Inflammatory macrophage treated with lipopolysaccharide for 4 hours (primary cell): Measurements from ENCODE around the gene F2RL2.

Experiments used
- DNase-seq: peaks from one replicate; pipeline ENCODE4 v3.0.0-alpha.2; 2020

F2RL2 gene, protein sequence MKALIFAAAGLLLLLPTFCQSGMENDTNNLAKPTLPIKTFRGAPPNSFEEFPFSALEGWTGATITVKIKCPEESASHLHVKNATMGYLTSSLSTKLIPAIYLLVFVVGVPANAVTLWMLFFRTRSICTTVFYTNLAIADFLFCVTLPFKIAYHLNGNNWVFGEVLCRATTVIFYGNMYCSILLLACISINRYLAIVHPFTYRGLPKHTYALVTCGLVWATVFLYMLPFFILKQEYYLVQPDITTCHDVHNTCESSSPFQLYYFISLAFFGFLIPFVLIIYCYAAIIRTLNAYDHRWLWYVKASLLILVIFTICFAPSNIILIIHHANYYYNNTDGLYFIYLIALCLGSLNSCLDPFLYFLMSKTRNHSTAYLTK

DNA sequence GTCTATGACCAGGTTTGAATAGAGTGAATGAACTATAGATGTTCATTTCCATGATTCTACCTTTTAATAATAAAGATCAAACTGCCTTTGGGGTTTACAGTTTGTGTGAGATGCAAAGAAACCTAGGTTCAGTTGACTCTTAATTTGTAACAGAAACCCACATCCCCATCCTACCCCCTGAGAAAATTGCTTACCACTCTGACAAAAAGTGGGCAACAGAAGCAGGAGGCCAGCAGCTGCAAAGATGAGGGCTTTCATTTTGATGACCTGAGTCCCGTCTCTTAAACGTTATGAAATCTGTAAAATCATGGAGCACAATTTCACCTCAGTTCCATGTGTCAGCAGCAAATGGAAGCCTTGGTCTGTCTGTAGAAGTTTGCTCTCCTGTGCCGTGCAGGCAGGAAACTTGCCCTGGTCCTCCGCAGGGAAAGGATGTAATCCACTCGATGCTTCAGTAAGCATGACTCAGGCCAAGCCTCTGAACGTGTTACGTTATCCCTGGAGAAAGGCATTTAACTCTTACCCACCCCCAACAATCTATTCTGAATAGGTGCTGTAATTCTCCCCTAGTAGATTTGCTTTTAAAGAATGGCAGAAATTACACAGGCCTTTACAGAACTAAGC lies at the start of gene F2RL2:
TSS of gene F2RL2 (minus strand) at position 431 of the 624 bp plus-strand sequence. CDS start at position 258, 173 bp downstream.
- no peak for DNase-seq

- DNase-seq: no peak
Observed at GRCh38 chr5:76672242-76672641, 49.0 kb upstream of the F2RL2 start.

- no peak for DNase-seq
Observed at GRCh38 chr5:76670508-76670907, 47.3 kb upstream of the F2RL2 start.

DNA sequence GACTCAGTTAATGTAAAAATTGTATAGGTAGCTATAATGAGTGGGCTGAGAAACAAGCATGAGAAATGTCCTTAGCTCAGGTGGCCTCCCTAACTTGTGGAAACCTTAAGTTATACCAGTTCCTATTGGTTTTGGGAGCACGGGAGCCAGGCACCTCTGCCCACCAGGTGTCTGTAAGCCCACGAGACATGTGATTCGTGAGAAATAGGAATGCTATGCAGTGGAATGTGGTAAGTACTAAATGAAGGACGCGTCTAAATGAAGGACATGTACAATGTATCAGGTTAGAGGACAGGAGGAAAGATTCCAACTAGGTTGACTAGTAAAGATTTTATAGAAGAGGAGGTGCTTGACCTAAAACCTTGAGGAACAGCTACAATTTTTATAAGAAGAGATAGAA lies 46.0 kb upstream of the F2RL2 start:
- DNase-seq: no peak

GRCh38 chr5:76667495-76667894 lies 44.3 kb upstream of the F2RL2 start:
- no peak for DNase-seq

DNA sequence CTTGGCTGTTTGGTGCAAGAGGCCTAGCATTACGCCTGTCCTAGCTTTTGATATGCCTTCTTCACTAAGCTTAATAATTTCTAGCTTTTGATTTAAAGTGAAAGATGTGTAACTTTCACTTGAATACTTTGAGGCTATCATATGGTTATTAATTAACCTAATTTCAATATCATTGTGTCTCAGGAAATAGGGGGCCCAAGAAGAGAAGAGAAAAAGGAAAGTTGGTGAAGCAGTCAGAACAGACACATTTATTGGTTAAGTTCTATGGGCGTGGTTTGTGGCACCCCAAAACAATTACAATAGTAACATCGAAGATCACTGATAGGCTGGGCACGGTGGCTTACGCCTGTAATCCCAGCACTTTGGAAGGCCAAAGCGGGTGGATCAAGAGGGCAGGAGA lies 40.9 kb upstream of the F2RL2 start:
- no peak for DNase-seq

DNA sequence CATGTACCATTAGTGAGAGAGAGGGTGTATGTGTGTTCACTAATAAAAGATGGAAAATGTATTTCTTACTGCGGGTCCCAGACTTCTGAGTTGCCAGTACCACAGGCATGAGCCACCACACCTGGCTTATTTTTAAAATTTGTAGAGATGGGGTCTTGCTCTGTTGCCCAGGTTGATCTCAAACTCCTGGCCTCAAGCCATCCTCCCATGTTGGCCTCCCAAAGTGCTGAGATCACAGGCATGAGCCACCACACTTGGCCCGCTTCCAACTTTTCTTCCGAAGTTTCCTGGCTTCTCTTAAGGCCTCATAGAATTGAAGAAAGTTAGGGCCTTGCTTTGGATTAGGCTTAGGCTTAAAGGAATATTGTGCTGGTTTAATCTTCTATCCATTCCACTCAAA lies 40.4 kb upstream of the F2RL2 start:
- no peak for DNase-seq

GRCh38 chr5:76662521-76662920 lies 39.3 kb upstream of the F2RL2 start:
- DNase-seq: no peak

- DNase-seq: no peak
Observed at GRCh38 chr5:76660360-76660759, 37.2 kb upstream of the F2RL2 start.

DNA sequence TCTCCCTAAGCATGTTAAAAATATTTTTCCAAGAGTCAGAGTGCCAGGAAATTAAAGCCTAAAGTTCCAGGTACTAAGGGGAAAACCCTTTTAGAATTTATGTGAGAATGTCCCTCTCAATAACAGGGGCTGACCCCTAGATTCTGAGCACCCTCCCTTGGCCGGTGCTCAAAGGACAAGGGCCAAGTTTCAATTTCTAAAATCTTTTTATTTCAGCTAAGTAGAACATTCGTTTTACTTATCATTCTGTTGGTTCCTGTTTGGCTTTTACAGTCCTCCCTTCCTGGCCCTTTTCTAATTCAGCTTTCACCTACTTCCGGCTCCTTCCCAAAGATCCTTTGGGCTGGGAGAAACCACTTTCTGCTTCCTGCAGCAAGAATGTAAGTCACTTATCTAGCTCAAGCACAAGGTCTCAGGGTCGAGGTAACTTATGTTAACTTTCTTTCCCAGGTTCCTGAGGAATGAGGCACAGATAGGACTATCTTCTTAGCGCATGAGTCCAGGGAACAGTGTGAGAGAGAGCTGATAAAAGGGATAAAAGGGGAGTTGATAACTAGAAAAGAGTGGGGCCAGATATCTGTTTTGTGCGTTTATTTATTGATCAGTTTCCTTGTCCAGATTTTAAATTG lies 34.6 kb upstream of the F2RL2 start:
- DNase-seq: no peak

- no peak for DNase-seq
Observed at GRCh38 chr5:76657091-76657490, 33.9 kb upstream of the F2RL2 start.

- no peak for DNase-seq
Observed at GRCh38 chr5:76652809-76653414, 29.7 kb upstream of the F2RL2 start.

- DNase-seq: no peak
Observed at GRCh38 chr5:76649140-76649539, 25.9 kb upstream of the F2RL2 start.

DNA sequence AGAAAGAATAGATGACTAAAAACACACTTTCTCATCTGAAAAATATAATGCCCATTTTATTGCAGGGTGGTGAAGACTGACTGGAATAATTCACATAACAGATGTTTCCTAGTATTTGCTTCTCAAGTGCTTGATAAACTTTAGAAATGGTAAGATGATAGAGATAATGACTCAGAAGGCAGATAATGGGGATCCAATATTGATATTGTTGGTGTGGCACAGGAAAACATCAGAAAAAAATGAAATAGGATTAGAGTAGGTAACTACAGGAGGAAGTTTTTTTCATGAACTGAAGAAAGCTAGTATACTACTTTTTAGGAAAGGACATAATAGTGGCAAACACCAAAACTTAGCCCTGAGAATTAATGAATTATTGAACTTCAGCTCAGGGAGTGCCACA lies 20.2 kb upstream of the F2RL2 start:
- no peak for DNase-seq

- no peak for DNase-seq
Observed at GRCh38 chr5:76642390-76643040, 19.3 kb upstream of the F2RL2 start.

GRCh38 chr5:76641514-76642120 lies 18.4 kb upstream of the F2RL2 start:
- peak; percentile 69 for DNase-seq

DNA sequence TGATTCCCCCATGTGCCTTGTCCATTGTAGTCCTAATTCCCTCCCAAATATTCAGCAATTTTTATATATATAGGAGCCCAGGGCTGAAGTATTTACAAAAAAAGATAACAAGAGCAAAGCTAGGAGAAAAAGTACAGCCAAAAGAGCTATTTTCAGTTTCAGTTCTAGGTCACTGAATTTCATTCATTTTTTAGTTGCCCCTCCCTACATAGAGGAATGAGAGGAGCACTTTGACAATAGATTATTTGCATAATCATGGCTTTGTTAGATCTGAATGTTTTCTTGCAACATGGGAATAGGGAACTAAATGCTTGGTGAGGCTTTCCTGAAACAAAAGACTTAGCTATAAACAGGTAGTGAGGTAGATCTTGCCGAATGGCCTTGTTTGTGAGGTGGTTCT lies 15.3 kb upstream of the F2RL2 start:
- peak; percentile 88 for DNase-seq

- no peak for DNase-seq
Observed at GRCh38 chr5:76637490-76637889, 14.3 kb upstream of the F2RL2 start.

DNA sequence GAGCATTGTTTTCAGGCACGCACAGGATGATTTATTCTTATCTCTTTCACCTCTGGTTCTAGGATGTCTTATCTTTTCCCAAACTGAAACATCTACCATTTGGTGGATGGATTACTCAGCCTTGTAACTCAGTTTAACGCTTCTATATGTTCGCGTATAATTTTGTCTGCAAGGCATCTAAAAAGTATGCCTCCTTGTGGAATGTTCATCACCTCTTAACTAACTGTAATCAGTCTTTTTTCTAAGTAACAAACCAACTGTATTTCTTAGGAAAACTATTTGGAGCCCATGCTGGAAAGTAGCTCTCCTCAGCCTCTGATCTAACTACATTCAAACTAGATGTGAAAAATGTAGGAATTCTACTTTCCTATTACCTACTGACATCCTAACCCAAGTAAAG lies 11.5 kb upstream of the F2RL2 start:
- no peak for DNase-seq

DNA sequence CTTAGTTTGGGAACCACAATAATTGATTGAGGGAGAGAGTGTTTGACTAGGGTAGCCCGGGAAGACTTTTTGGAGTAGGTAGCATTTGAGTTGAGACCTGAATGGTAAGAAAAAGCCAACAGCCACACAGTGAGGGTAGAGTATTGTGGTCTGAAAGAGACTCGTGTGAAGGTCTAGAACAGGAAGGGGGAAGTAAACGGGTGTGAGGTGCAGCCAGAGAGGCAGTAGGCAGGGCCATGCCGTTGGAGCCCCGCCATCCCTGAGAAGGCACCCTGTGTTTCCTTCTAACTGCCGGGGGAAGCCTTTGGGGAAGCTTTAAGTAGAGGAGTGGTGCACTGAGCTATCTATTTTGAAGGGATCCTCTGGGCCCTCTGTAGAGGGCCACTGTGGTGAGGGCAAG lies 3.5 kb upstream of the F2RL2 start:
- no peak for DNase-seq

DNA sequence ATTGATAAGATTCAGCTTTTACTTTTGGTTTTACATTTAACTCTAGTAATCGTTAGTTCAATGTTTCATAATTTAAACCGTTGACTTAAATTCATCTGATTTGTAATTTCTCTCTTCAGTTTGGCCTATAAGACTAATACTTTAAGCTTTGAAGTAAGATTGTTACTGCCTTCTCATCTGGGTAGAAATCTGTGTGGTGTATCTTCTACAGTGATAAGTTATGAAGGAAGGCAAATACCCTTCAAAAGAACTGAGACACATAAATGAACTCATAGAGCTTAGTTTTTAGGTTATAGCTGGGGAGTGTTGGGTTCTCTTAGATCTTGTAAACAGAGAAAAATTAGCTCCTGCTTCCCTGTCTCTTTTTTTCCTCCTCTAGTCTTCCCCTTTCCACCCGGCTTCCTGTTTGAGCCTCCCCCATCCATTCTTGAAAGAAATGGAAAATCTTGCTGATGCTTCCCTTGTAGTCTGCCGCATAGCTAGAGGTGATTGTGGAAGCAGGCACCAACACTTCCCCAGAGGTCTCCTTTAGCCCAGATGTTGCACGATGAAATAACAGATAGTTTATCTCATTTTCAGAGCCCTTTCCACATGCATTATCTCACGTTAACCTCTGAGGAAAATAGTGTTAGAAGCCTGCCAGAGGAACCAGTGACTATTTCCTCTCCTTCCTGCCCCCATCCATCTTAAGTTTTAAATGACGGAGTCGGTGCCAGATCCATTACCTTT lies 2.0 kb upstream of the F2RL2 start:
- DNase-seq: peak; percentile 38

DNA sequence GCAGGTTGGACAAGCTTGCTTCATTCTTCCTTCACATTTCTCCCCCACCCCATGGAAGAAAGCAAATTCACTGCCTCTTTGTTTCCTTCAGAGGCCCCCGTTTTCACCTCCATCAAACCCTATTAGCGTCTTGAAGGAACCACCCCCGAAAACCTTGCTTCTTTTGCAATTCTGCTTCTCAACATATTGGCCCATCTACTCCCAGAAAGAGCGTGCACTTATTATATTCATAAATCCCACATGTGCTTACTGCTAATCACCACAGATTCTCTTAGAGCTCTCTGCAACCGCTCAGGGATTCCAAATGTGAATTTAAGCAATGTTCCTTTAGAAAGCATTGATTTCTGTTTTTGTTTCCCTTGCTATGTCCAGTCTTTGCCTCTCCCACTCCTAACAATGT lies 1.1 kb downstream of the F2RL2 start:
- DNase-seq: no peak
